Coronary artery (tissue), 2 donors: ENCODE data around the gene GAS5.

Experiments used
- DNase-seq: peaks from one replicate; pipeline ENCODE4 v3.0.0-alpha.2; 2017; ENCODE audit warnings: low spot score
- H3K27ac ChIP-seq, 2 donors: fragments of 200-600 bp; sonication (generic); one replicate each; pipeline ENCODE4 v1.5.1; 2016 to 2019
- H3K4me3 ChIP-seq: fragments of 200-600 bp; sonication (generic); 2 replicates; pipeline ENCODE4 v1.5.1; 2016; ENCODE audit warnings: mild to moderate bottlenecking, moderate library complexity
- TF ChIP-seq, protein P1 (sequence below): fragments of 200-600 bp; sonication (generic); IDR thresholded peaks from one replicate; pipeline ENCODE4 v1.5.1; 2019; ENCODE audit warnings: antibody characterized with exemption

The GAS5 gene

DNA sequence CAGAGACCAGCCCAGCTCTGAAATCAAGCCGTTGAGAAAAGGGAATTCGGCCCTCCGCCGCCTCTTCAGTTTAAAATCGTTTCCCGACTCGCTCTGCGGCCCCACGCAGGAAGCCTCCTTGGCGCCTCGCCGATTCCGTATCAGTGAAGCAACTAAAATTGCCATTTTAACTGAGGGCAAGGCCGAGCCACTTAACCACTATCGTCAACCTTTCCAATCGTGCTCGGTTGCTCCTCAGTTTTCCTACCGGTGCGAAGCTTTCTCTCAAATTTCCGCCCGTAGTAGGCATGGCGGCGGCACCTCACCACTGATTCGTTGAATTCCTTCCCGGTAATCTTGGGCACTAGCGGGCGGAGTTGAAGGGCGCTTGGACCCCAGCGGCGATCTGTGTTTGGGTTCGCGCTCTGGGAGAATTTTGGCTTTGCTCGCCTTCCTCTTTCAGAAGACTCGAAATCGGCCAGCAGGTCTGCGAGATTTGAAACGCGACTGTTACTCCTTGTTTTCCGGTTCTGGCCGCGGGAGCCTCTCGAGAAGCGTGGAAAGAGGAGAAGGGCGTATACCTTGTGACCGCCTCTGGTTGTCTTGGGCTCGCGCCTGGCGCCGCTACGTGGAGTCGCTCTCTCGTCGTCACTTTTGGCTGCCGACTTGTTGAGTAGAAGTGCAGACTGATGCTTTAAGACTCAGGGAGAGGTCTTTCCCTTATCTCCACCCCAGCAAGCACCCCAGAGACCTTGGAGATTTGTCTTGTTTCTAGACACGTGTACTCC, 43.3 kb downstream of the GAS5 start, which contains the start of the genes CENPL and DARS2:
Gene CENPL, minus strand, starts transcription at position 569 of the 767 bp plus-strand sequence. CDS start 13,584 bp downstream, outside the sequence.
Gene DARS2, plus strand, starts transcription at position 359 of the 767 bp plus-strand sequence. CDS start 557 bp downstream, outside the sequence.
- peak; percentile 95 for DNase-seq
- TF ChIP-seq, protein P1, sequence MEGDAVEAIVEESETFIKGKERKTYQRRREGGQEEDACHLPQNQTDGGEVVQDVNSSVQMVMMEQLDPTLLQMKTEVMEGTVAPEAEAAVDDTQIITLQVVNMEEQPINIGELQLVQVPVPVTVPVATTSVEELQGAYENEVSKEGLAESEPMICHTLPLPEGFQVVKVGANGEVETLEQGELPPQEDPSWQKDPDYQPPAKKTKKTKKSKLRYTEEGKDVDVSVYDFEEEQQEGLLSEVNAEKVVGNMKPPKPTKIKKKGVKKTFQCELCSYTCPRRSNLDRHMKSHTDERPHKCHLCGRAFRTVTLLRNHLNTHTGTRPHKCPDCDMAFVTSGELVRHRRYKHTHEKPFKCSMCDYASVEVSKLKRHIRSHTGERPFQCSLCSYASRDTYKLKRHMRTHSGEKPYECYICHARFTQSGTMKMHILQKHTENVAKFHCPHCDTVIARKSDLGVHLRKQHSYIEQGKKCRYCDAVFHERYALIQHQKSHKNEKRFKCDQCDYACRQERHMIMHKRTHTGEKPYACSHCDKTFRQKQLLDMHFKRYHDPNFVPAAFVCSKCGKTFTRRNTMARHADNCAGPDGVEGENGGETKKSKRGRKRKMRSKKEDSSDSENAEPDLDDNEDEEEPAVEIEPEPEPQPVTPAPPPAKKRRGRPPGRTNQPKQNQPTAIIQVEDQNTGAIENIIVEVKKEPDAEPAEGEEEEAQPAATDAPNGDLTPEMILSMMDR: no peak
- peak within 1 kb of the TSS; percentile 86 for H3K4me3 ChIP-seq
- H3K27ac ChIP-seq: peak within 1 kb of the TSS; percentile 89 to 94

DNA sequence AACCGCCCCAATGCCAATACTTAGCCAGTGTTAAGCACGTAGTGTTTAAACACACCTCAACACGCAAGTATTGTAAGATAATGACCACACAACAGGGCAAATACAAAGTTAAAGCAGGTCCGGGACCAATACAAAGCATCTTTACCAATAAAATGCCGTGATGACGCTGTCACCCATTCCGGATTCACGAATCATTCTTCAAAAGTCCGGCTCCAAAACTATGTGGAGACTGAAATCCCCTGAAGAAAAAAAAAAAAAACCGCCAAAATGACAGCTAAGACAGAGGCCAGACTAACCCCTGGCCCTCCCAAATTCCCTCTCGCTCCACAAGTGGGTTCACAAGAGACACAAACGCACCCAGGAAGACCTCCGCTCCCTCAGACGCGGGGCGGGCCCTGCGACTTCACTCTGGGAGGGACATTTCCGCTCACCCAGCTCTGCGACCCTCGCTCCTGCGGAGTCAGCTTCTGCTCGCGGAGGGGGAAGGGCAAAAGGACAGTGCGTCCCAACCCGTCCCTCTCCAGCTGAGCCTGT, 43.9 kb downstream of the GAS5 start:
- H3K4me3 ChIP-seq: peak overlapping the region; percentile 86
- H3K27ac ChIP-seq: peak overlapping the region; percentile 89 to 94
- DNase-seq: no peak
- TF ChIP-seq, protein P1: no peak

DNA sequence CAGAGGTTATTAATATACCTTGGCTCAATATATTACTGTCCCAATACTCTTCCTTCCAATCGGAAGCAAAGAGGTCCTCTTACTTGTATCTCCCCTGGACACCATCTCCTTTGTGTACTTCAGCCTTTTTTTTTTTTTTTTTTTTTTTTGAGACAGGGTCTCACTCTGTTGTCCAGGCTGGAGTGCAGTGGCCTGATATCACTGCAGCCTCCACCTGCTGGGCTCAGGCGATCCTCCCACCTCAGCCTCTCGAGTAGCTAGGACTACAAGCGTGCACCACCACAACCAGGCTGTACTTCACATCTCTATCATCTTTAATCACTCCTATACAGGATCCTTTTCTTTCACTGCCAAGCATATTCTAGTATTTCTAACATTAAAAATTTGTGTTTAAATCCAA, 46.1 kb downstream of the GAS5 start:
- DNase-seq: no peak
- Histone ChIP-seq H3K27ac (no peak overlapping the region), H3K4me3 (no peak overlapping the region)
- TF ChIP-seq, protein P1: no peak

DNA sequence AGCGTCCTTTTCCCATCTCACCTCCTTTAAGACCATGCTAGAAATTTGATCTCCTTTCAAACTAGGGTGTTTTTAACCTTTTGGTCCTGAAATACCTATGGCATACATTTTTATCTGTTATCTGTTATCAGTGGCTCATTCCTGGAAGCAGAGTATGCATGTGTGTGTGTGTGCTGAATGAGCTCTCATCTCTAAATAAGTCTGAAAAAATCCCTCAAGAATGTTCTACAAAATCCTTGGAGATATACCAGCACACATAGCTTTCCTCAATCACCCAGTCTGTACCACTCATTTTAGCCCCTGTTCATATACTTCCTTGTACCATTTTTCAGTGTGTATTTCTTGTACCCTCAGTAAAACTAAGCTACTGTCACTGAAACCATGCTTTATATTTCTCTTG, 49.3 kb downstream of the GAS5 start:
- H3K4me3 ChIP-seq: no peak overlapping the region
- TF ChIP-seq, protein P1: no peak
- DNase-seq: no peak
- no peak overlapping the region for H3K27ac ChIP-seq
